ENCODE results near the gene NKX2-2.

The NKX2-2 gene

DNA sequence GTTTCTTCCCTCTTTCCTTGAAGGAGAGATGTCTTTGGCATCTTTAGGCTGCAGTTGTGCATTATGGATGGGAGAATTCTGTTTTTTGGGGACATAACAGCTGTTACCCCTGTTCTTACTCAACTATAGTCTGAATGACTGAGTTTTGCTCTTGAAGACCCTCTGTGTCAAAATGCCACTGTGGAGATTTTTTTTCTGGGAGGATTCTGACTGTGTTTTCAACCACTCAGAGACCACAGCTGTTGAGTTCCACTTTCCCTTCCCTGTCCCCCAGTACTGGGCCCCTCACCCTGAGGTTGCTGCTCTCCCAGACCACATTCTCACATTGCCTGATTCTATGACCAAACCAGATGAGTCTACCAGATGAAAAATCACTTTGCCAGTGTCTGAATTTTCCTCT lies 48.1 kb downstream of the NKX2-2 start:
- H3K4me3 ChIP-seq (ENCODE audit: low read depth, low read length), result no peak overlapping the region
- no peak for TF ChIP-seq CTCF (IDR thresholded peaks at IDR 0.05; ENCODE audit: borderline replicate concordance, insufficient read depth, low read depth, low read length)

DNA sequence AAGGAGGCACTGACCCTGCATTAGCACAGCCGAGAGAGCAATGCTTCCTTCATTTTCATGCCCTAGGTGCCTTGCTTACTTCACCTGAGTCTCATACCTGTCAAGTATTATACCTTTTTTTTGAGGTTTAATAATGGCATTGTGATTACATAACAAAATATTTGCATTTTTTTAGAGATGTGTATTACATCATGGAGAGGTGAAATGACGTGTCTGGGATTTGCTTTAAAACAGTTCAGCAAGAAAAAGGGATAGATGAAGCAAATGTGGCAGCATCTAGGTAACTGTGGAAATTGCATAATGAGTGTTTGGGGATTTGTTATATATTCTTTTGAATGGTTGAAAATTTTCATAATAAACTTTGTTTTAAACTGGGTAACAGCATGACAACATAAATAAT lies 48.9 kb downstream of the NKX2-2 start:
- no peak overlapping the region for H3K4me3 ChIP-seq (ENCODE audit: low read depth, low read length)
- no peak for TF ChIP-seq CTCF (IDR thresholded peaks at IDR 0.05; ENCODE audit: borderline replicate concordance, insufficient read depth, low read depth, low read length)
